OCI-M2 (cell line): ENCODE data around the gene KRT6B.

Source experiments
- DNase-seq: peaks from one replicate; lab custom pipeline; 2025; ENCODE audit not compliant: unreplicated experiment; lab: John Stamatoyannopoulos, UW

KRT6B gene

DNA sequence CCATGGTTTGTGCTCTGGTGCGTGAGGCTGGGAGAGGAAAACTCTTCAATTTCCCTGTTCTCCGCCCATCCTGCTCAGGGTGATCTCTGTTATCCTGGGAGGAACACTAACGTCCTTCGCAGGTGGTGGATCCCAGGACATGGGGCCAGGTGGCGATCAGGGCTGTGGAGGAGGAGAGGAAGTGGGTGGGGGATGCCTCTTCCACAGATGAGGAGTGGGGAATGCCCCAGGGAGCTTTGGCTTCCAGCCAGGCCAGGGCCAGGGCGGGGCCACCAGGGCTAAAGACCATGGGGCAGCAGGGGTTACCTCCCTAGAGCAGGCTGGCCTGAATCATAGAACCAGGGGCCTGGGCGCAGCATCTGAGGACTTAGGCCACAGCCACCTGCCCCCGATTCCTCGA lies 14.4 kb downstream of the KRT6B start:
- DNase-seq = no peak

- DNase-seq = no peak
These were observed 15.0 kb downstream of the KRT6B start for GRCh38 chr12:52436828-52437474.

DNA sequence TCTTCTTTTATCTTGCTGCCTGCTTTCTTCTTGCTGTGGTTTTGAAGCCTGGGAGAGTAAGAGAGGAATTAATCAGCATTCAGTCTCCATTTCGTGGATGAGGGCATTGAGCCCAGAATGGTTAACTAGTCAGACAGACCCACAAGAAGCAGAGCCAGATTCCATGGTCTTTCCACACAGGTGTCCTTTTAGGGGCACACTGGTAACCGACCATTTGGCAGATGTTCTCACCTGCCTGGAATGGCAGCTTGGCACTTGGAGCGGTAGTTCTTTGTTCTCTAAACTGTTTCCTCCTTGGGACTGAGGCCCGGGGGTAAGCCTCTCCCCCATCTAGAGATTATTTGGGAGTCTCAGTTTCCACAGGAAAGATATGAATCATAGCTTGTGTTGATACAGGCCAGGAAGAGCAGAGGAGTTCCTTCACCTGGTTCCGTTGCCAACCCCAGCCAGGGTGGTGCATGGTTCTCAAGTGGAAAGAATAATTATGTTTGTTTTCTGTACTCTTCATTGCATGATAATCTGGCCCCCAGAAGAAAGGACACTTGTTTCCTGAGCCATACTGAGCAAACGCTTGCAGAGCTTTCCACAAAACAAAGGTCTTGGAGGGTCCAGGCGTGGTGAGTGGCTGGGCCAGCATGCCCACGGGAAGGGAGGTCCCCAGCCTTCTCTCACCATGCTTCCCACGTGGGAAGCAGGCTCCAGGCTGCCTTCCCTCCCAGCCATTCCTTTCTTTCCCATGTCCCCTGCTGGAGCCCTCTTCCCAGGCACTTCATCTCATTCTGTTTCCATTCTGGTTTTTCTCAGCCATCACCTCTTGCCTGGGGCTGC lies 15.7 kb downstream of the KRT6B start:
- DNase-seq = no peak

DNA sequence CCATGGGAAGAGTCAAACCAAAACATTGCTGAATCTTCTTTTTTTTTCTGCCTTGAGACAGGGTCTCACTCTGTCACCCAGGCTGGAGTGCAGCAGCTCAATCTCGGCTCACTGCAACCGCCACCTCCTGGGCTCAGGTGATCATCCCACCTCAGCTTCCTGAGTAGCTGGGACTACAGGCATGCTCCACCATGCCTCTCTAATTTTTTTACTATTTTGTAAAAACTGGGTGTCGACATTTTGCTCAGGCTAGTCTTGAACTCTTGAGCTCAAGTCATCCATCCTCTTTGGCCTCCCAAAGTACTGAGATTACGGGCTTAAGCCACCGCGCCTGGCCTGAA lies 16.3 kb downstream of the KRT6B start:
- DNase-seq = no peak

GRCh38 chr12:52434760-52435530 lies 17.0 kb downstream of the KRT6B start:
- no peak for DNase-seq

DNA sequence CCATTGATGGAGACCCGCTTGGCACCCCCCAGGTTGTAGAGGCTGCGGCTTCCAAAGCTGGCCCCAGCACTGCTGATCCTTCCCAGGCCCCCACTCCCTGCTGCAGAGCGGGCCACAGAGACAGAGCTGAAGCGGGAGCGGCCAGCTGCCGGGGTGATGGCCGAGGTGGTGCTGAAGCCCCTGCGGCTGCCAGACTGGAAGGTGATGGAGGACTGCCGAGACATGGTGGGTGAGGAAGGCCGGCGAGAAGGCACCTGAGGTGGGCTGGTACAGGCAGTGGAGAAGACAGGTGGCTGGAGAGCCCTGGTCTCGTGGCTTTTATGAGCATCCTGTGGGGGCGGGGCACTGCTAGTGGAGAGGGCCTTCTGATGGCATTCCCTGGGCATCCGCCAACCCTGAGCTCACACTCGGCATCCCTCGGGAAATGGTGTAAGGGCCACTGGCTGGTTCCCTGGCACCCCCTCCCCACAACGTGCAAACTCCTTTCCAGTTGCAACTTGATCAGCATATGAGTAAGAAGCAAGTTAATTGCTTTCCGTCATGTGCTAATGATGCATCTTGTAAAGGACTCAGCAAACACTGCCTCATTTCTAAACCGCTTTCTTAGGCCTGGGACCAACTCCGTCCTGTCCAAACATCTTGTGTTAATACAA lies 17.7 kb downstream of the KRT6B start, which contains the start of gene KRT75:
TSS of gene KRT75 (minus strand) at position 291 of the 653 bp plus-strand sequence. CDS start at position 224, 67 bp downstream.
- DNase-seq = no peak

GRCh38 chr12:52433501-52434080 lies 18.4 kb downstream of the KRT6B start:
- no peak for DNase-seq

- DNase-seq = no peak
These were observed 19.3 kb downstream of the KRT6B start for GRCh38 chr12:52432559-52433207.

DNA sequence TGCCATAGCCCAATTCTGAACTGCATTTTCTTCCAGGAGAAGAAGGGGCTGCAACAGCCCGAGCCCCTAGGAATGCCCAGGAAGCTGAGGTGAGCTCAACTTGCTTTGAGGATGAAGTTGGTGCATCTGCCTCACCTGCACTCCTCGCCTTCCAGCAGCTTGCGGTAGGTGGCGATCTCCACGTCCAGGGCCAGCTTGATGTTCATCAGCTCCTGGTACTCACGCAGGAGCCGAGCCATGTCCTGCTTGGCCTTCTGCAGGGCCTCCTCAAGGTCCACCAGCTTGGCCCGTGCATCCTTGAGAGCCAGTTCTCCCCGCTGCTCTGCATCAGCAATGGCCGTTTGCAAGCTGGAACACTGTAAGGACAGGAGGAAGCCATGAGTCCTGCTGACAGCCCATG lies 23.8 kb downstream of the KRT6B start:
- no peak for DNase-seq

DNA sequence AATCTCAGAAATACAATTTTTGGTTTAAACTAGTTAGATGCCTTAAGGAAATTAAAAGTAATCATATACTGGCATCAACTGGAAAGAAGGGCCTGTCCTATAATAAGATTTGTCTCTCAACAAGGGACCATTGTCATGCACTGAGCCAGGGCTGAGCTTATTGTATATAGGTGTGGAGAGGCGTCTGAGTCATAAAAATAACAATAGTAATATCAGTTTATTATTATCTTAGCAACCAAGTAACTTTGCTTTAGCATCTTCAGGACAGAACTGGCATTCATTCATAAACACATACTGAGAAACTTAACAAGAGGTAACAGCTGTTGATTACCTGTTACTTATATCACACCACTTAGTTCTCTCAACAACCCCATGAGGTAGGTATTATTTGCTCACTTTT lies 24.9 kb downstream of the KRT6B start:
- DNase-seq = no peak

- no peak for DNase-seq
These were observed 25.9 kb downstream of the KRT6B start for GRCh38 chr12:52426034-52426433.

DNA sequence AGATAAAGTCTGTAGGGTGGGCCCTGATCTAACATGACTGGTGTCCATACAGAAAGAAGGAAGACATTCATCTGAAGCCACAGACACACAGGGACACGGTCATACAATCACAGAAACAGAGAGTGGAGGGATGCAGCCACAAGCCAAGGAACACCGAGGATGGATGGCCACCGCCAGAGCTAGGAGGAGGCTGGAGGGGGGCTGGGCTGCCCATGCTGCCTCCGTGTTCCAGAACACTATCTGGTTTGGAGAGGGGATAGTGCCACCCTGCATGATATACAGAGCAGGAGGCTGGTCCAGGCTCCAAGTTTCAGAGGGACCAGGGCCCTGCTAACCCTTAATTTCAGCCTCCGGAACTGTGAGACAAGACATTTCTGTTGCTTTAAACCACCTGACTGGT lies 26.5 kb downstream of the KRT6B start:
- DNase-seq = no peak

DNA sequence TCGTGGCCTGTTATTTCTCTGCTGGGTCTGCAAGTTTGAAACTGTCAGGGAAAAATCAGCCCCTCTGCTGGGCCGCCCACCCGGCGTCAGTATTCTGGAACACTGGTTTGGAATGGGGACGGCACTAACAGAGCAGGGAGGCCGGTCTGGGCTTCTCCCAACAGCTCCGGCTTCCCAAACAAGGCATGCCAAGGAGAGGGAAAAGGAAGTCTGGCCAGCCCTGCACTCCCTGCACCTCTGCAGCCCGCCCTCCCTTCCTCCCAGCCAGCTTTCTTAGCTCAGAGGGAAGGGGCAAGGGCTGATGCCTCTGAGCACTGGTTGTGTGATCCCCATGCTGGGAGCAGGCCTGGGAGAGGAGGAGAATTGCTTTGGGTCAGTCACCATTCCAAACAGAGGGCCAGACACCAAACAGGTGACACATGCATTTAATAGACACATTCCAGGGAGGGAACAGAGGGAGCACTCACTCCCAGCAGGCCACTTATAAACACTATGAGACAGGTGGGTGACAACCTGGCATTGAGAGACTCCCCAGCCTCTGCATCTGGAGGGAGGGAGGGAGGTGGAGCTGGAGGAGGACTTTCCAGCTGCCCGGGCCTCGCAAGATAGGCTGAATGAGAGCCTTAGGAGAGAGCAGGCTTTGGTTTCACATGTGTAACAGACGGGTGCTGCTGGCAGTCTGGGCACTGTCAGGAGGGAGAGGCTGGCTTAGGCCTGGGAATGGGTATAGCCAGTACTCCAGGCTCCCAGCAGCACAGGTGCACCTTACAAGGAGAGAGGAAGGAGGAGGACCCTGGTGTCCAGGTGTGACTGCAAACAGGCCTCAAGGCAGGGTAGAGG lies 28.1 kb downstream of the KRT6B start:
- DNase-seq = no peak

- no peak for DNase-seq
These were observed 28.9 kb downstream of the KRT6B start for GRCh38 chr12:52423035-52423434.

DNA sequence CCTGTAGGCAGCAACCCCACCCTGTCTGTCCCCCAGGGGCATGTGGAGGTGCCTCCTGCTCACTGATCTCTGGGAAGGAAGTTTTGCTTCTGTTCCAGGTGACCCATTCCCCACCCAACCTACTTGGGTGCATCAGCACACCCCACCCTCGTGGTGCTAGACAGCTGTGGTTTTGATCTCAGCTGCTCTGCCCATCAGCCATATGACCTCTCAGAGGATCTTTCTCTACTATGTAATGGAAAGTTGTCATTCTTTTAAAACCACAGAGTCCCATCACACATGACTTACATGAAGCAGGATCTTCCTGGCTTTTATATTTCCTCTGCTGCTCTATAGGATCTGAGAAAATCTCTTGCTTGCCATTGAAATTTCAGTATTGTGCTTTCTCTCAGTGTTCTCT lies 32.3 kb downstream of the KRT6B start:
- DNase-seq = no peak

DNA sequence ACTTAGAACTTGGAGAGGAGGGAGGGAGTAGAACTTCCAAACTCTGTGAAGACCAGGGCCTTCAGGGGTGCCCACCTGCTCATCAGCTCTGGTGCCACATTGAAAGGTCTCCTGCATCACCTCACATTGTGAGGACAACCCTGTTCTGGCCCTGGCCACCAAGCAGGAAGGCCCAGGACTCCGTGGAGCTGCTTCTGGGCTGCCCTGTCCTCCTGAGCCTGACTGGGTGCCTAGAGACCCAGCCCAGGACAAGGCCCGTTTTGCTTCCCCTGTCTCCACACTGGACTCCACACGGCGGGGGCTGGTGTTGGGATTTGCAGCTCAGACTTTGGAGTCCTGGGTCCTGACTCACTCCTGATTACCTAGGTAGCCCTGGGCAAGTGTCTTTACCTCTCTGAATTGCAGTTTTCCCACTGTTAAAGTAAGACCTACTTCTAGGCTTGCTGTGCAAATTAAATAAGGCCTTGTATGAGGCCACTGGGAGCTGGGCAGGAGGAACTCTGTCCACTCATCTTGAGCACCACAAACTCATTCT lies 33.3 kb downstream of the KRT6B start:
- no peak for DNase-seq

- DNase-seq = no peak
These were observed 34.2 kb downstream of the KRT6B start for GRCh38 chr12:52417740-52418139.

DNA sequence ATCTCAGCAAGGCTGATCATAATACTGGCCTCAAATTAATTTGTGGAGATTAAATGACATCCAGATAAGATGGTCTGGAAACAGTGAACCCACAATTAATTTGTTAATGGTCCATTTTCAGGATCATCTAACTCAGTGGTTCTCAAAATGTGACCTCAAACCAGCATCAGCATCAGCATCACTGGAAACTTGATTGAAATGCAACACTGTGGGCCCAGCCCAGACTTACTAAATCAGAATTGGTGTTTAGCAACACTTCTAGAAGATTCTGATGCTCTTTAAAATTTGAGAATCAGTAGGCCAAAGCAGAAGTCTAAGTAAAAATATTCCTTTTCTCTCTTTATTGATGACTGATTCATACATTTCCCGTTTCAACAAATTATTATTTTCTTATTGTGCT lies 35.2 kb downstream of the KRT6B start:
- no peak for DNase-seq
